ENCODE measurements around the gene SMAP2.

SMAP2 gene

DNA sequence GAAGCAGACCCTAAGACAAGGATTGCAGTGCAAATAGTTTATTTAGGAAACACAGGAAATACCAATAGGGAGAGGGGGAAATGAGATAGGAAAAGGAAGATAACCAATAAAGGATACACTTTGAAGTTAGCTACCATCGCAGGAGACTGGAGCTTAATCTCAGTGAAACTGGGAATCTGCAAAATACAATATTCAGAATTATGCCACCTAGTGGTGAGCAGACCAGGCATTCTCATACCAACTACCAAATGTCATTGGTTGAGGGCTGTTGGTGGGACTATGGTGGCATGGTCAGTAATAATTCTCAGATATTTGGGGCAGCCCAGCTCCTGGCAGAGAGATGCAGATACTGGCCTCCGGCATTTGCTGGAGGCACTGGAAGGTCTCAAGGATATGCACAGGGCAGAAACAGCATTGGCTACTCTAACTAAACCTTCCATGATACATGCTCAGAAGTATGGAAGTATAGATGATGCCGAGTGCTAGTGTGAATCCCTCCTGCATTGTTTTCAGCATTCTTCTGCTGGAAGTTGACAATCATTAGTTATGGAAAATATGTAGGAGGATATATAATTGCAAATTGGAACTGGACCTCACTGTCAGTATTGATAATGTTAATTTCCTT is 65.0 kb downstream of the SMAP2 start:
- TF ChIP-seq, protein P1, sequence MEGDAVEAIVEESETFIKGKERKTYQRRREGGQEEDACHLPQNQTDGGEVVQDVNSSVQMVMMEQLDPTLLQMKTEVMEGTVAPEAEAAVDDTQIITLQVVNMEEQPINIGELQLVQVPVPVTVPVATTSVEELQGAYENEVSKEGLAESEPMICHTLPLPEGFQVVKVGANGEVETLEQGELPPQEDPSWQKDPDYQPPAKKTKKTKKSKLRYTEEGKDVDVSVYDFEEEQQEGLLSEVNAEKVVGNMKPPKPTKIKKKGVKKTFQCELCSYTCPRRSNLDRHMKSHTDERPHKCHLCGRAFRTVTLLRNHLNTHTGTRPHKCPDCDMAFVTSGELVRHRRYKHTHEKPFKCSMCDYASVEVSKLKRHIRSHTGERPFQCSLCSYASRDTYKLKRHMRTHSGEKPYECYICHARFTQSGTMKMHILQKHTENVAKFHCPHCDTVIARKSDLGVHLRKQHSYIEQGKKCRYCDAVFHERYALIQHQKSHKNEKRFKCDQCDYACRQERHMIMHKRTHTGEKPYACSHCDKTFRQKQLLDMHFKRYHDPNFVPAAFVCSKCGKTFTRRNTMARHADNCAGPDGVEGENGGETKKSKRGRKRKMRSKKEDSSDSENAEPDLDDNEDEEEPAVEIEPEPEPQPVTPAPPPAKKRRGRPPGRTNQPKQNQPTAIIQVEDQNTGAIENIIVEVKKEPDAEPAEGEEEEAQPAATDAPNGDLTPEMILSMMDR (IDR thresholded peaks at IDR 0.05) = peak; percentile 77

DNA sequence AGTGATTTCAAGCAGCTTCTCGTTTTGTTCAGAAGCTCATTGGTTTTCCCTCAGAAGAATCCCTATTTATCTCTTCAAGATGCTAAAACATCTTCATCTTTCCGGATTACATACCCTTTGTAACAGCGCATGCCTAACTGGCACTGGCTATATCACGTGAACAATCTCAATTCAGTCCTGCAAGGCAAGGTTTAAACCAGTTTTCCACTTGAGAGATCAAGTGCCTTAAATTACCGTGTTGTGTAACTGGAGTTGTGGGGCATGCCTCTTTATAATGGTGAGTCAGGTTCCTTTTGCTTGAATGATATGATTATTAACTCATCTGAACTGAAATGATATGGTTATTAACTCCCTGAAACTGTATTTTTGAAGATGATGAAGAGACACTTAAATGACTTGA is 65.7 kb downstream of the SMAP2 start:
- TF ChIP-seq, protein P1 (IDR thresholded peaks at IDR 0.05) = no peak

DNA sequence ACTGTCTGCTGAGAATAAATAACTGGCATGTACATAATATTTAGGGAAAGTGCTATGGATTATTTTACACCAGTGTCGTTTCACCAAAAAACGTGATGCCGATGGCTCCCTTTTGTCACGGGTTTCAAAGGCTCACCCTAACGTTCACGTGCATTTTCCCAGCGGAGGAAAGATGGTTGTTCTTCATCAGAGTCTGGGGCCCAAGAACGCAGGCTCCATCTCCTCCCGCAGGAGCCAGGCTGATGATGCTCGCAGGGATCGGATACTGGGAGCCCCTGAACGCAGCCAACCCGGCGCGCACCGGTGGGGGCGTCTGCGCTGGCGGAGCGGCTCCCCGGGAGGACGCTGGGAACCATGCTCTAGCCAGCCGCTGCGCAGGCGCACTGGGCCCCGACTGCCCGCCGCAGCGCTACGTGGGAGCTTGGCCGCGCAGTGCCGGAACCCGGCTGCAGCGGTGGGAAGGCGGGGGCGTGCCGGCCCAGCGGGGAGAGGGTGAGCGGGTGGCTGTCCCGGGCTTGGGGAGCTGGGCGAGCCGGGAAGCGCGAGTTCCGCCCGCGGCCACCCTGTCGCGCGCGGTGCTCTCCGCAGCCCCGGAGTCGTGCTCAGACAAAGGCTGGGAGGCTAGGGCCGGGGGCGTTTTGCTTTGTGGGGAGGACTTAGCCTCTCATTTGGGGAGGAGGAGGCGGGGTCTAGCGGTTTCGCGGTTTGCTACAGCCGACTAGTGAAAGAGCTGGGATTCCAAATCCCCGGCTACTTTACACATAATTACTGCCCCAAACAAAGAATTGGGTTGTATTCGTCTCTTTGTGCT is 76.4 kb downstream of the SMAP2 start, which contains the start of gene ZFP69B:
Gene ZFP69B, plus strand, starts transcription at position 793 of the 811 bp plus-strand sequence. CDS start 486 bp downstream, outside the sequence.
- TF ChIP-seq, protein P1 (IDR thresholded peaks at IDR 0.05) = peak; percentile 8; the same call in 1 of the 2 replicates

DNA sequence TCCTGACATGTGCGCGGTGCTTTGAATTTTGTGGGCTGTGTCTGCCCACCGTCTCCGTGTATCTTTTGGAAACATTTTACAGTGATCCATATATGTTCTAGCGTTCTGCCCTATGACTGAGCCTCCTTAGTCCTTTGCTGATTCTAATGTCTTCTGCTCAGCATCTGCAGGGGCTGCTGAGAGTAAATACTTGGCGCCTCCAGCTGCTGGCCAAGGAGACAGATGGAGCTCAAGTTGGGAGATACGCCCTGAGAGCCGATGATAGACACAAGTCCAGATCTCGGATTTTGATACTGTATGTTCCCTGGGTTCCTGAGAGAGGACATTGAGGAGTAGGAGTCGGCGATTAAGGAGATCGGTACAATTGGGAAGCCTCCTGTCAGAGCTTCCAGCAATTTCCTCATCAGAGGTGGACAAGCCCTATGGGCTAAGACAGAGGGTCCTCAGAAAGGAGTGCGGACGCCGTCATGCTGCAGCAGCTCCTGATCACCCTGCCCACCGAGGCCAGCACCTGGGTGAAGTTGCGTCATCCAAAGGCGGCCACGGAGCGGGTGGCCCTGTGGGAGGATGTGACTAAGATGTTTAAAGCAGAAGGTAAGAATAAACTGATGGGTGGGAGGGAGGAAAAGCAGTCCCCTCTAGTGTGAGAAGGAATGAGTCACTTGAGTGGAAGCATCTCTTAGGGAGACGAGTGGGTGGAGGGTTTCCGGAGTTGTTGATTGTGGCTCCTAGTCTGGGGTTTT is 77.1 kb downstream of the SMAP2 start:
- TF ChIP-seq, protein P1 (IDR thresholded peaks at IDR 0.05) = no peak

DNA sequence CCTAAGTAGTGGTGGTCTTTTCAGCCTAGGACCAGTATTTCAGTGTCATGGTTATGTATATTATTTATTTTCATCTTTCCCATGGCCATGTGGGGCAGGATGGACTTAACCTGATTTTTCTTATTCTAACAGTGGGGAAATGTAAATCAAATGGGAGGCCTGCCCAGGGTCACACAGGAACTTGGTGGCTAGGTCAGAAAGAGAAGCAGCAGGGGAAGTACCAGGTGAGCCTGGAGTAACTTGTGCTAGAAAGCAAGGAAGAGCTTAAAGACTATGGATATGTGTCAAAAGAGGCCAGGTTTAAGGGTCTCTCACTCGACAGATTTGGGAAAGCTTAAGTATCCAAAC is 77.7 kb downstream of the SMAP2 start:
- TF ChIP-seq, protein P1 (IDR thresholded peaks at IDR 0.05) = no peak

DNA sequence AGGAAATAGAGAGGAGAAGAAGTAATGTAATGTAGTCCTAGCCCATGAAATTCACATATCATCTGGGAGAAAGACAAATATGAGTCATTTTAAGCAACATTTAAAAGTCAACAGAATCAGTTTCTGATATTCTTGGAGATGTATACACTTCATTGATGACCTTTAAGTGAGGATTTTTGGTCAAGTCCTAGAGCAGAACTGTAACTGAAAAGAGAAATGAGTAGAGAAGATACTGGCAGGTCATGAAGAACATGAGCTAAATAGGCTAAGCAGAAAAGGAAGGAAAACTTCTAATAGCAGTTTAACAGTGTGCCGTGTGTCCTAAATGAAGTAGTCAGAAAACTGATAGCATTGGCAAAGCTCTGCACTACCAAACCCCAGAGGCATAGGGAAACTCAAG is 81.3 kb downstream of the SMAP2 start:
- TF ChIP-seq, protein P1 (IDR thresholded peaks at IDR 0.05) = no peak

DNA sequence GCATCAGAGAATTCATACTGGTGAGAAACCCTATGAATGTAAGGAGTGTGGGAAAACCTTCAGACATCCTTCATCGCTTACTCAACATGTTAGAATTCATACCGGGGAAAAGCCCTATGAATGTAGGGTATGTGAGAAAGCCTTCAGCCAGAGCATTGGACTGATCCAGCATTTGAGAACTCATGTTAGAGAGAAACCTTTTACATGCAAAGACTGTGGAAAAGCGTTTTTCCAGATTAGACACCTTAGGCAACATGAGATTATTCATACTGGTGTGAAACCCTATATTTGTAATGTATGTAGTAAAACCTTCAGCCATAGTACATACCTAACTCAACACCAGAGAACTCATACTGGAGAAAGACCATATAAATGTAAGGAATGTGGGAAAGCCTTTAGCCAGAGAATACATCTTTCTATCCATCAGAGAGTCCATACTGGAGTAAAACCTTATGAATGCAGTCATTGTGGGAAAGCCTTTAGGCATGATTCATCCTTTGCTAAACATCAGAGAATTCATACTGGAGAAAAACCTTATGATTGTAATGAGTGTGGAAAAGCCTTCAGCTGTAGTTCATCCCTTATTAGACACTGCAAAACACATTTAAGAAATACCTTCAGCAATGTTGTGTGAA is 89.5 kb downstream of the SMAP2 start:
- TF ChIP-seq, protein P1 (IDR thresholded peaks at IDR 0.05) = no peak
